Measurements from ENCODE around the gene DCAKD.

DNA sequence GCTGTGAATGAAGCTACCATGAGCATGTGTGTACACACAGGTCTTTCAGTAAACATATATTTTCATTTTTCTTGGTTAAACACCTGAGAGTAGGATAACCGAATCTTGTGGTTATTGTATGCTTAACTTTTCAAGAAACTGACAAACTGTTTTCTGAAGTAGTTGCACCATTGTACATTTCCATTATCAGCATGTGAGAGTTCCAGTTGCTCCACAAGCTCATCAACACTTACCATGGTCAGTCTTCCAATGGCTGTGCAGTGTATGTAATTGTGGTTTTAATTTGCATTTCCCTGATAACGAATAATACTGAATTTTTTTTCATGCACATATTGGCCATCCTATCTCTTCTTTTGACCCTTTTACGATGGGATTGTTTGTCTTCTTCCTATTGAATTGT lies 52.0 kb downstream of the DCAKD start:
- TF ChIP-seq, protein P1, sequence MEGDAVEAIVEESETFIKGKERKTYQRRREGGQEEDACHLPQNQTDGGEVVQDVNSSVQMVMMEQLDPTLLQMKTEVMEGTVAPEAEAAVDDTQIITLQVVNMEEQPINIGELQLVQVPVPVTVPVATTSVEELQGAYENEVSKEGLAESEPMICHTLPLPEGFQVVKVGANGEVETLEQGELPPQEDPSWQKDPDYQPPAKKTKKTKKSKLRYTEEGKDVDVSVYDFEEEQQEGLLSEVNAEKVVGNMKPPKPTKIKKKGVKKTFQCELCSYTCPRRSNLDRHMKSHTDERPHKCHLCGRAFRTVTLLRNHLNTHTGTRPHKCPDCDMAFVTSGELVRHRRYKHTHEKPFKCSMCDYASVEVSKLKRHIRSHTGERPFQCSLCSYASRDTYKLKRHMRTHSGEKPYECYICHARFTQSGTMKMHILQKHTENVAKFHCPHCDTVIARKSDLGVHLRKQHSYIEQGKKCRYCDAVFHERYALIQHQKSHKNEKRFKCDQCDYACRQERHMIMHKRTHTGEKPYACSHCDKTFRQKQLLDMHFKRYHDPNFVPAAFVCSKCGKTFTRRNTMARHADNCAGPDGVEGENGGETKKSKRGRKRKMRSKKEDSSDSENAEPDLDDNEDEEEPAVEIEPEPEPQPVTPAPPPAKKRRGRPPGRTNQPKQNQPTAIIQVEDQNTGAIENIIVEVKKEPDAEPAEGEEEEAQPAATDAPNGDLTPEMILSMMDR (IDR thresholded peaks at IDR 0.05; ENCODE audit: extremely low read depth in 1 of 2, insufficient read depth in 1 of 2, low read depth in 1 of 2, low read length in 2 of 2) = no peak
- no peak for TF ChIP-seq FOS (IDR thresholded peaks at IDR 0.05; ENCODE audit: borderline replicate concordance, insufficient read depth, low read length)
- TF ChIP-seq EZH2 (IDR thresholded peaks at IDR 0.05; ENCODE audit: borderline replicate concordance, low read depth, low read length, severe bottlenecking) = no peak
- no peak for TF ChIP-seq POLR2A (IDR thresholded peaks at IDR 0.05; ENCODE audit: low read depth, low read length)
- TF ChIP-seq JUN (IDR thresholded peaks at IDR 0.05; ENCODE audit: borderline replicate concordance, insufficient read depth, insufficient read length, low read depth) = no peak
